HG03378 (cell line): ENCODE measurements around the gene TMEM53.

Experiments used
- ATAC-seq: cut with Tn5 transposase; IDR thresholded peaks from one replicate; pipeline ENCODE4 v1.9.1; 2021; ENCODE audit warnings: mild to moderate bottlenecking, moderate library complexity; ENCODE audit not compliant: unreplicated experiment

Gene TMEM53

GRCh38 chr1:44631647-44632539 is 42.4 kb downstream of the TMEM53 start:
- ATAC-seq = no peak

DNA sequence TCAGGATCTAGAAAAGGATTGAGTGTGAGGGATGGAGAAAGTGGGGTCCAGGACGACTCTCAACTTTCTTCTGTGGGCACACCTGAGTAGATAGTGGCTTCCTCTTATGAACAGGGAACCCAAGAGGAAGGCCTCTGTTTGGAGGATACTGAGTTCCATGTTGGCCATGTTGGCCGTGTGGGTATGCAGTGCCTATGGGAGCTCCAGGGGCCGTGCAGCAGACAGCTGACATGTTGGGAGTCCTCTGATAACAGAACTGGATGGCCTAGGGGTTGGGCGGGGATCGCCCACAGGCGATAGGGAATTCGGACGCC is 43.0 kb downstream of the TMEM53 start:
- no peak for ATAC-seq

DNA sequence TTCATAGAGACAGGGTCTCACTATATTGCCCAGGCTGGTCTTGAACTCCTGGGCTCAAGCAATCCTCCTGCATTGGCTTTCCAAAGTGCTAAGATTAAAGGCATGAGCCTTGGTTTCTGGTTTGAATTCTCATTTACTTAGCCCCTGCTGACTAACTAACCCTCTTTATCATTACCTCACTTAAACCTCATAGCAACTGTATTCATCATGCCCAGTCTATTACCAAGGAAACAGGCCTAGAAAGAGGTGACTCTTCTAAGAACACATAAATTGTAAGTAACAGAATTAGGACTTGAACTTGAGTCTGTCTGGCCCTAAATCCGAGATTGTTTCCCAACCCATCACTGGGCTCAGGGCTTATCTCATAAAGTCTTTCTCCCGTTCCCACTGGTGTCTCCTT is 44.2 kb downstream of the TMEM53 start:
- no peak for ATAC-seq

GRCh38 chr1:44628962-44629756 is 45.1 kb downstream of the TMEM53 start:
- no peak for ATAC-seq

DNA sequence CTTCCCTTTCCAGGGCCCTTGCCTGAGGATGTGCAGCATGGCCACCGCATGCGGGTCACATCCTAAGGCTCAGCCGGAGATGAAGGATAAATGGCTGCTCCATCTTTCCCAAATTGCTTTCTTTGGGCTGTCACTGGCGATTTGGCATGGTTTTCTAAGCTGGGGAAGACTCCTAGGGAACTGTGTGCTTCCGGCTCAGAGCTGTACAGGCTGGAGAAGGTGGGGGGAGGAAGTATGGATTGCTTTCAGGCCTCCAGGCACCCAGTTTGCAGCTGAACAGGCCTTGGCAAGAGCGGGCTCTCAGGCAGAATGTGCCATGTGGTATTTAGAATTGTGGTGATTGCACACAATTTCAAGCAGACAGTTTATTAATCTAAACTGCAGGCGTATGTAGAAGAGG is 48.9 kb downstream of the TMEM53 start:
- ATAC-seq = no peak

DNA sequence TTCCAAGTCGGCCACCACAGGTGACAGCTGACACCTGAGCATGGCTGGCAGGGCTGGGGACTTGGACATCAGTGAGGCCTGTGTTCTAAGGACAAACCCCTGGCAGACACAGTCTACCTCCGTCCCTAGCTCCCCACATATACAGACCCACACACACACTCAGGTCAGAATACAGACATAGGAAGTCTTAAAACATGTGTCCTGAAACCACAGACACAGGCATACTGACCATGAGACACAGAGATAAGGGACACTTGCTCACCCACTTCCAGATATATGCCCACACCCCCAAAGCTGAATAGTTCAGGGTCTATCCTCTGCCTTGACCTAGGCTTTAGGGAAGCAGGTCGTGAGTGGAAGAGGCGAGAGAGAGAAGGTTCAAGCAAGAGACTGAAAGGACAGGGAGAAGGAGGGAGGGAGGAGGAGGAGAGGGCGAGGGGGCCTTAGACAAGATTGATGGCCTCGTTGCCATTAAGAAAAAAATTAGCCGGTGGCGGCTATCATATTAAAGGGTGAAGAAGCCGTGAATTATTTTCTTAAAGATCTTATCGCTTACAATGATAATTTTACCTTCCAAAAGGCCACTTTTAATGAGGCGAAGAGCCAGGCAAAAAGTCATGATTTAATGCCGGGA is 49.9 kb downstream of the TMEM53 start:
- no peak for ATAC-seq

DNA sequence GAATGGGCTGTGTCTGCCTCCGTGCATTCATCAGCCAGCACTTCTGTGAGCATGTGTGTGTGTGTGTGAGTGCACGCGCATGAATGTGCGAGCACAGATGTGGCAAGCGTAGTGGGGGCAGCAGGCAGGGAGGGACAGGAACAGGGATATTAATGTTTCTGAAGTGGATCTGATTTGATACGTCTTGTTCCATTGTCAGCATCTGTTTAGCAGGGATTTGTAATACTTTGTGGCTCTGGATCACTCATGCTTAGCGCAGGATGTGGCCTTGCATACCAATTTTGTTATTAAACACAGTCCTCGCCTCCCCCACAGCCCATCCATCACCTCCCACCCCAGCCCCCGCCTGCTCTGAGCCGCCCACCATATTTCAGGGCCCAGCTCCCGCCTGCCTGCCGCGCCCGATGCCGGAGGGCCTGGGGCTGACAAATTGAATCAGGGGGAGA is 52.4 kb downstream of the TMEM53 start:
- no peak for ATAC-seq

DNA sequence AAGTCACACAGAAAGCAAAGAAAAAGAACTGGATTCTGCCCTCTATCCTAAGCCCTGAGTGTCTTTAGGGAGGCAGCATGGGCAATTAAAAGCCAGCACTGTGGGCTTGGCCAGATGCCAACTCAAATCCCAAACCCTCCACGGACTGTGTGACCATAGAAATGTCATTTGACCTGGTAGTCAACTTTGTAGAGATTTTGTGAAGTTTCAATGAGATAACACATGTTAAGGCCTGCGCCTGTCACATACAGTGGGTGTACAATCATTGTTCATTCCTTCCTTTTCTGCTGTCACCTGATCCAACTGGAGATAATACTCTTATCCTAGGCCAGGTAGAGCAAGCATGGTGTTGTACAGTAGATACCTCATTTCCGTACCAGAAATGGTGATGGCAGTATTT is 54.2 kb downstream of the TMEM53 start:
- ATAC-seq = no peak

DNA sequence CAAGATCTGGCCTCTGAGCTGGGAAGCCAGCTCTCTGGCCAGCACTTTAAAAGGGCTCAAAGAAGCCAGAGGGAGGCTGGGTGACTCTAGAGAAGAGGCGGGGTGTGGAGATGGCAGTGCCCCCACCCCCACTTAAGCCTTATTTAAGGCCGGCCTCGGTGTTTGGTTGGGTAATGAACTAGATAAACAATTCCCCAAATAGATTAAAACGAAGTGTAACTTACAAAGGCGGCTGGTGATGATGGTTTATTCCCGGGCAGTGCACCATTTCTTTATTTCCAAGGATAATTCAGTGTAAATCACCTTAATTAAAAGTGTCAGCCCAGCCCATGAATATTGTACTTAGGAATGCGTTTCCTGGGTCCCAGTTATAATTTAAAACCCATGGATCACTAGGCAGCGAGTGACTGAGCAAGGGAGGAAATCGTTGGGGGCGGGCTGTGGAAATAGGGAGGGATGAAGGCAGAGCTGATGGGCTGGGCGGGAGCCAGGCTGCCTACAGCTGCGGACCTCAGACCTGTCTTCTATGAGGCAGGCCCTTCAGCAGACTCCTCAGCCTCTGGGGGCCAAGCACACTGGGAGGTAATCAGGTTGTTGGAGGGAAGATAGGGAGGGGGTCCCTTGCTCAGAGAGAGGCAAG is 54.9 kb downstream of the TMEM53 start:
- ATAC-seq = no peak

- ATAC-seq = no peak
Observed at GRCh38 chr1:44617703-44618029, 56.6 kb downstream of the TMEM53 start.

- ATAC-seq = no peak
Observed at GRCh38 chr1:44616991-44617702, 57.1 kb downstream of the TMEM53 start.

DNA sequence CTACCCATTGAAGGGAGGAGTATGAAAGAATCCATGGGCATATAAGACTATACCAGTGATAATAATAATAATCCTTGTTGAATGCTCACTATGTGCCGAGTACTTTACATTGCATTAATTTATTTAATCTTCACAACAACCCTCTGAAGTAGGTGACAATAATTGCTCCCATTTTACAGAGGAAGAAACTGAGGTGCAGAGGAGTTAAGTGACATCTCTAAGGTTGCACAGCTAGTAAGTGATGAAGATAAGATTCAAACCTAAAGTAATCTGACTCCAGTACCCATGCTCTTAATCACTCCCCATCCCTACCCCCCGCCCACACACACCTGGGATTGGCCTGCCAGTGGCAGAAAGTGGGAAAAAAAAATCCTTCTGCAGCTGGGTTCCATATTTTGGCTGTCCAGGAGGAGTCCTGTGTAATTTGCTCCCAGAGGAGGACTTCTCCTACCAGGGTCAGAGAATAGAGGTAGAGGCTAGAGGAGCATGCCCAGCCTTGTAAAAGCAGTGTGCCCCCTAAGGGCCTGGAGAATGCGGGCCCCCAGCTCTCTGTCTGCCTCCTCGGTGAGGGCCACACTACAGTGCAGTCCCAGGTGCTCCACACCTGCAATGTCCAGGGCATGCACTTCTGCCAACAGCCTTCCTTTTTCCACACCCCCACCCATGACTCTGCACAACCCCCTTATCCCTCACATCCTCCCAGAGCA is 57.8 kb downstream of the TMEM53 start:
- ATAC-seq = no peak

- no peak for ATAC-seq
Observed at GRCh38 chr1:44613941-44614340, 60.3 kb downstream of the TMEM53 start.

DNA sequence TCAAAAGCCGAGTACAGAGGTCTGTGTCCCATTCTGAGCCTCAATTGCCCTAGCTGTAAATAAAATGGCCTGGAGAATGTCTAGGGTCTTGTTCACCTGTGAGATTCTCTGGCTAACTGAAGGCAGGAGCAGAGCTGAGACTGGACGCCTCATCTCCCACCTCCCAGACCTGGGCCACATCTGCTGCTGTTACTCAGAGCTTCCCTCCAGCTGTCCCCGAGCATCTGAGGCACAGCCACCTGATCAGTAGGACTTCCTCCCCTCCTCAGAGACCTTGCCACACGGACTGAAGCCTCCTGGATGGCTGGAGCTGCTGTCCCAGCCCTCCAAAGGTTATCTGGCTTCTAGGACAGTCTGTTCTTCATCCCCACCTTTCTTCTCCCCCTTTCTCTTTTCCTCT is 62.4 kb downstream of the TMEM53 start:
- ATAC-seq = no peak

- no peak for ATAC-seq
Observed at GRCh38 chr1:44611419-44611818, 62.9 kb downstream of the TMEM53 start.

- no peak for ATAC-seq
Observed at GRCh38 chr1:44610527-44611148, 63.6 kb downstream of the TMEM53 start.

- no peak for ATAC-seq
Observed at GRCh38 chr1:44609768-44610526, 64.3 kb downstream of the TMEM53 start.

- no peak for ATAC-seq
Observed at GRCh38 chr1:44609412-44609767, 64.9 kb downstream of the TMEM53 start.

- ATAC-seq = no peak
Observed at GRCh38 chr1:44608141-44608540, 66.1 kb downstream of the TMEM53 start.
